Measurements from ENCODE around the gene POLR3A. TPM values are rescaled to one million over a fixed set of nuclear protein-coding genes. Genes with fewer than 3 reads are reported as not detected.

The POLR3A gene
- total RNA-seq, 2 donors from 2014 or later = 17.5 to 18.7 TPM

GRCh38 chr10:77936697-77937567 lies 92.4 kb downstream of the POLR3A start:
- DNase-seq (ENCODE audit: low spot score) = no peak
- WGBS = 68% methylated on average over 3 of the region's 3 CpGs
- Histone ChIP-seq H3K4me1 (replicated peaks) (no peaks in the 10 kb centered on the region), H3K4me3 (no peak overlapping the region), H3K27me3 (replicated peaks; ENCODE audit: insufficient read depth) (no peaks in the 10 kb centered on the region), H3K27ac (no peak overlapping the region), H3K36me3 (no peaks in the 10 kb centered on the region), H3K9me3 (no peaks in the 10 kb centered on the region)
- TF ChIP-seq POLR2AphosphoS5 (IDR thresholded peaks at IDR 0.05) = no peak
- no peak for TF ChIP-seq CTCF (IDR thresholded peaks at IDR 0.05)
- TF ChIP-seq POLR2A (IDR thresholded peaks at IDR 0.05) = no peak
- intact Hi-C loops (cut with DNase I) = no loop called here

GRCh38 chr10:77932016-77932715 lies 97.1 kb downstream of the POLR3A start:
- Histone ChIP-seq H3K36me3 (no peaks in the 10 kb centered on the region), H3K4me1 (replicated peaks) (no peaks in the 10 kb centered on the region), H3K4me3 (no peak overlapping the region), H3K27ac (no peak overlapping the region), H3K9me3 (no peaks in the 10 kb centered on the region), H3K27me3 (replicated peaks; ENCODE audit: insufficient read depth) (no peaks in the 10 kb centered on the region)
- intact Hi-C loops (cut with DNase I) = no loop called here
- no peak for DNase-seq (ENCODE audit: low spot score)
- TF ChIP-seq CTCF (IDR thresholded peaks at IDR 0.05) (no peak), POLR2AphosphoS5 (IDR thresholded peaks at IDR 0.05) (no peak), POLR2A (IDR thresholded peaks at IDR 0.05) (no peak)
- WGBS = 65% methylated on average over 8 of the region's 8 CpGs

GRCh38 chr10:77927402-77928246 lies 101.7 kb downstream of the POLR3A start:
- no peak for DNase-seq (ENCODE audit: low spot score)
- H3K4me3 ChIP-seq = peak overlapping the region; percentile 58 to 84

More at GRCh38 chr10:77927402-77928246, 101.7 kb downstream of the POLR3A start:
- H3K9me3 ChIP-seq = no peaks in the 10 kb centered on the region
- WGBS = 23% methylated on average over 20 of the region's 20 CpGs
- no peaks in the 10 kb centered on the region for H3K36me3 ChIP-seq
- peak overlapping the region; percentile 93 to 95 for H3K27ac ChIP-seq
- intact Hi-C loops (cut with DNase I) = loop anchor here (2.0 kb wide), 1 partner anchor 81 kb away; no protein-coding TSS in a partner anchor
- no peaks in the 10 kb centered on the region for H3K27me3 ChIP-seq (replicated peaks; ENCODE audit: insufficient read depth)
- TF ChIP-seq CTCF (IDR thresholded peaks at IDR 0.05) (no peak), POLR2A (IDR thresholded peaks at IDR 0.05) (no peak), POLR2AphosphoS5 (IDR thresholded peaks at IDR 0.05) (no peak)
- peaks cover 4% of the 10 kb centered on the region for H3K4me1 ChIP-seq (replicated peaks)

All from prostate gland (tissue), 2 donors.